Spleen (tissue), 11 donors: ENCODE measurements around the gene PLCB4. TPM values are rescaled to one million over a fixed set of nuclear protein-coding genes. Genes with fewer than 3 reads are reported as not detected.

Source experiments
- DNase-seq: peaks from one replicate; pipeline ENCODE4 v3.0.0-alpha.2; 2020
- H3K27ac ChIP-seq, 8 donors: fragments of 200-600 bp; sonication (generic) in 7 of 8; 1 replicate in 4 of 8; 2 replicates in 4 of 8; pipeline versions ENCODE4 v1.5.0 to v1.8.0; 2016 to 2021; ENCODE audit warnings: inconsistent platforms in 4 of 8, mild to moderate bottlenecking in 4 of 8, moderate library complexity in 1 of 8
- H3K27me3 ChIP-seq, 7 donors: fragments of 200-600 bp; sonication (generic) in 6 of 7; replicated peaks in 1 of 7; 1 replicate in 4 of 7; 2 replicates in 3 of 7; pipeline versions ENCODE4 v1.5.0 to v1.8.0; 2016 to 2021; ENCODE audit warnings: inconsistent platforms in 3 of 7, mild to moderate bottlenecking in 1 of 7
- H3K36me3 ChIP-seq, 6 donors: fragments of 200-600 bp; sonication (generic) in 5 of 6; 1 replicate in 4 of 6; 2 replicates in 2 of 6; pipeline versions ENCODE4 v1.5.0 to v1.8.0; 2016 to 2021; ENCODE audit warnings: inconsistent platforms in 2 of 6
- H3K4me1 ChIP-seq, 6 donors: fragments of 200-600 bp; sonication (generic) in 5 of 6; 1 replicate in 3 of 6; 2 replicates in 3 of 6; pipeline versions ENCODE4 v1.5.0 to v1.8.0; 2016 to 2021; ENCODE audit warnings: inconsistent platforms in 3 of 6
- H3K4me3 ChIP-seq, 8 donors: fragments of 200-600 bp; sonication (generic) in 7 of 8; 1 replicate in 4 of 8; 2 replicates in 4 of 8; pipeline versions ENCODE4 v1.5.0 to v1.8.0; 2016 to 2021; ENCODE audit warnings: inconsistent platforms in 4 of 8, mild to moderate bottlenecking in 4 of 8, moderate library complexity in 2 of 8
- H3K9me3 ChIP-seq, 8 donors: fragments of 200-600 bp; sonication (generic) in 7 of 8; 1 replicate in 4 of 8; 2 replicates in 4 of 8; pipeline versions ENCODE4 v1.5.0 to v1.8.0; 2016 to 2021; ENCODE audit warnings: inconsistent platforms in 4 of 8
- CTCF ChIP-seq, 11 experiments: fragments of 200-600 bp in 7 of 11; fragments of 450-650 bp in 4 of 11; sonication (generic) in 4 of 11; IDR thresholded peaks in 8 of 11; conservative IDR thresholded peaks in 3 of 11; 1 replicate in 7 of 11; 2 replicates in 4 of 11; pipeline versions ENCODE4 v1.4.0 to v1.8.0; 2016 to 2021; ENCODE audit warnings: antibody characterized with exemption in 11 of 11, inconsistent platforms in 4 of 11, mild to moderate bottlenecking in 1 of 11
- POLR2A ChIP-seq, 3 donors: fragments of 450-650 bp; IDR thresholded peaks; one replicate each; pipeline ENCODE4 v1.5.1; 2017; ENCODE audit warnings: antibody characterized with exemption in 3 of 3, mild to moderate bottlenecking in 1 of 3
- POLR2AphosphoS5 ChIP-seq, 3 donors: sonication (generic); formaldehyde crosslinking; IDR thresholded peaks; one replicate each; pipeline ENCODE4 v1.5.1; 2017; ENCODE audit warnings: antibody characterized with exemption in 3 of 3
- WGBS, 5 donors: extraction: QIAGEN DNeasy Blood & Tissue Kit in 3 of 5; methylation state at CpG; one replicate each; pipeline versions ENCODE4 v1.1.5 to v1.1.7; 2013 to 2018; 5-methylcytosine and 5-hydroxymethylcytosine counted together
- intact Hi-C: fragments of 100-400 bp; cut with DNase I; formaldehyde crosslinking; loops from one replicate; pipeline ENCODE4 v1.15.0; 2023; ENCODE audit warnings: low total_unique reads
- polyA plus RNA-seq, 3 donors: library from polyadenylated mRNA; stranded (reverse); fragments of 200-250 nt; gene quantifications; one replicate each; pipeline ENCODE4 v1.2.1, GENCODE V29; 2013
- total RNA-seq, 7 donors: library from RNA; depleted of rRNA in 3 of 7; stranded (reverse); fragments of >200 nt in 3 of 7; fragmentation: NEBNext Ultra II Directional in 4 of 7; extraction: Animal tissue kit (Norgen Biotek cat#: 25700) in 4 of 7; gene quantifications; one replicate each; pipeline versions ENCODE4 v1.1.0 to v1.2.1, GENCODE V29; 2016 to 2021
- donor health status: healthy with polysubstance abuse.
- donor health status: DM: no; HTN: no; CAD: no; lungs with moderate emphysema.
- donor health status: DM: no; HTN: no; CAD: no.
- donor health status: Bipolar disorder and iron deficiency.
- donor health status: healthy.
- donor health status: DM: no; HTN: no; CAD: no.
- donor health status: DM: yes; HTN: yes; CAD: no.

Gene PLCB4
- total and polyA plus RNA-seq, 10 donors = 0.43 to 4.9 (median 1.6) TPM

GRCh38 chr20:9145142-9145541, 76.3 kb downstream of the PLCB4 start:
- H3K27ac ChIP-seq = no peak overlapping the region
- no peaks in the 10 kb centered on the region for H3K27me3 ChIP-seq
- intact Hi-C loops = no loop called here
- H3K4me3 ChIP-seq = no peak overlapping the region
- peaks cover 0 to 6% (median 0%) of the 10 kb centered on the region in 6 donors for H3K4me1 ChIP-seq
- no peaks in the 10 kb centered on the region for H3K36me3 ChIP-seq
- no peak for DNase-seq
- no peak for TF ChIP-seq POLR2AphosphoS5 (IDR thresholded peaks at IDR 0.05)
- no peak for TF ChIP-seq CTCF (IDR thresholded peaks at IDR 0.05 in 8 of 11, conservative IDR thresholded peaks at IDR 0.05 in 3 of 11)
- no peak for TF ChIP-seq POLR2A (IDR thresholded peaks at IDR 0.05)
- H3K9me3 ChIP-seq = no peaks in the 10 kb centered on the region

- no peak for DNase-seq
- Histone ChIP-seq H3K9me3 (peaks cover 0 to 3% (median 0%) of the 10 kb centered on the region in 8 donors), H3K4me3 (no peak overlapping the region), H3K27ac (no peak overlapping the region), H3K36me3 (no peaks in the 10 kb centered on the region), H3K27me3 (no peaks in the 10 kb centered on the region), H3K4me1 (peaks cover 0 to 6% (median 0%) of the 10 kb centered on the region in 6 donors)
- intact Hi-C loops = no loop called here
- no peak for TF ChIP-seq POLR2A (IDR thresholded peaks at IDR 0.05)
- TF ChIP-seq POLR2AphosphoS5 (IDR thresholded peaks at IDR 0.05) = no peak
- no peak for TF ChIP-seq CTCF (IDR thresholded peaks at IDR 0.05 in 8 of 11, conservative IDR thresholded peaks at IDR 0.05 in 3 of 11)
- 83 to 94% (median 87%) methylated on average over 2 of the region's 2 CpGs for WGBS, 5 donors
These were observed 77.8 kb downstream of the PLCB4 start for GRCh38 chr20:9146649-9147048.

- intact Hi-C loops = no loop called here
These were observed 78.7 kb downstream of the PLCB4 start for GRCh38 chr20:9147547-9148024.

GRCh38 chr20:9148291-9148690, 79.4 kb downstream of the PLCB4 start:
- H3K27me3 ChIP-seq = no peaks in the 10 kb centered on the region
- H3K9me3 ChIP-seq = peaks cover 0 to 13% (median 8%) of the 10 kb centered on the region in 8 donors
- H3K4me3 ChIP-seq = no peak overlapping the region
- 68 to 87% (median 85%) methylated on average over 3 of the region's 3 CpGs for whole genome bisulfite sequencing, 5 donors
- TF ChIP-seq CTCF (IDR thresholded peaks at IDR 0.05 in 8 of 11, conservative IDR thresholded peaks at IDR 0.05 in 3 of 11) (no peak), POLR2AphosphoS5 (IDR thresholded peaks at IDR 0.05) (no peak)
- H3K4me1 ChIP-seq = peaks cover 0 to 6% (median 0%) of the 10 kb centered on the region in 6 donors
- no peak for DNase-seq
- intact Hi-C loops = no loop called here
- no peak overlapping the region for H3K27ac ChIP-seq
- H3K36me3 ChIP-seq = no peaks in the 10 kb centered on the region

More at GRCh38 chr20:9147547-9148024, 78.7 kb downstream of the PLCB4 start:
- no peaks in the 10 kb centered on the region for H3K27me3 ChIP-seq
- H3K36me3 ChIP-seq = no peaks in the 10 kb centered on the region
- no peak overlapping the region for H3K4me3 ChIP-seq
- DNase-seq = no peak
- H3K9me3 ChIP-seq = peaks cover 0 to 12% (median 8%) of the 10 kb centered on the region in 8 donors
- peaks cover 0 to 6% (median 0%) of the 10 kb centered on the region in 6 donors for H3K4me1 ChIP-seq
- WGBS, 5 donors = 44 to 85% (median 76%) methylated on average over 2 of the region's 2 CpGs
- H3K27ac ChIP-seq = no peak overlapping the region
- TF ChIP-seq CTCF (IDR thresholded peaks at IDR 0.05 in 8 of 11, conservative IDR thresholded peaks at IDR 0.05 in 3 of 11) = no peak
- no peak for TF ChIP-seq POLR2AphosphoS5 (IDR thresholded peaks at IDR 0.05)
- TF ChIP-seq POLR2A (IDR thresholded peaks at IDR 0.05) = no peak
